GM12872 (cell line): ENCODE results near the gene ANKRD22.

Source experiments
- TF ChIP-seq, protein P1 (sequence below): IDR thresholded peaks from 3 replicates; pipeline ENCODE4 v1.5.1; 2011; ENCODE audit warnings: low read depth, mild to moderate bottlenecking, low read length, moderate library complexity; ENCODE audit not compliant: insufficient read depth

The ANKRD22 gene

DNA sequence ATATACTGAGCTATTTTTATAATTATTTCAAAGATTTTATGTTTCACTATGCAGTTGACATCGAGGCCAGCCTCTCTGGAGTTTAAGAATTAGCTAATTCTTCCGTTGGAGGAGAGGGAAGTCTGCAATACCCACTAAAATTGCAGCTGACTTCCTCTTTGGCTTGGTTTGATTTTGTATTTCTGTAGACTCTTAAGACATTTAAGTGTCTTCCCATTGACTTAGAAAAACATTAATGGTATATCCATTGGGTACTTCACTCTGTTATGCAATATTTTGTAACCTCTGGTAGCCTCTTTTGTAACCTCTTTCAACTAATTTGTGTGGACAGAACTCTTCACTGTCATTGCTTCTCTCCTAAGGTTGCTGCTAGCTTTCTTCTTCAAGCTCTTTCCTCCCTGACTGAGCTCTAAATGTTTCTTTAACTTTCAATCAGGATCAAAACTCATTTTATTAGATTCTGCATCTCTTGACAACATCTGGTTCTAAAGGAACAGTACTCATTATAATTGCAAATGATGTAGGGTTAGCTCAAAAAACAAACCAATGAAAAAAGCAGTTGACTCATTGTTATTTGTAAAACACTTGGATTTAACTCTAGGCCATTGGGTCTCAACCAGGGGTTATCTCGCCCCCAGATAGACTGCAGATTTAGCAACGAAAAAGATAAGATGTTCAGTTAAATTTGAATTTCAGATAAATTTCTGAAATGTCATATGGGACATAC, 1.7 kb upstream of the ANKRD22 start:
- TF ChIP-seq, protein P1, sequence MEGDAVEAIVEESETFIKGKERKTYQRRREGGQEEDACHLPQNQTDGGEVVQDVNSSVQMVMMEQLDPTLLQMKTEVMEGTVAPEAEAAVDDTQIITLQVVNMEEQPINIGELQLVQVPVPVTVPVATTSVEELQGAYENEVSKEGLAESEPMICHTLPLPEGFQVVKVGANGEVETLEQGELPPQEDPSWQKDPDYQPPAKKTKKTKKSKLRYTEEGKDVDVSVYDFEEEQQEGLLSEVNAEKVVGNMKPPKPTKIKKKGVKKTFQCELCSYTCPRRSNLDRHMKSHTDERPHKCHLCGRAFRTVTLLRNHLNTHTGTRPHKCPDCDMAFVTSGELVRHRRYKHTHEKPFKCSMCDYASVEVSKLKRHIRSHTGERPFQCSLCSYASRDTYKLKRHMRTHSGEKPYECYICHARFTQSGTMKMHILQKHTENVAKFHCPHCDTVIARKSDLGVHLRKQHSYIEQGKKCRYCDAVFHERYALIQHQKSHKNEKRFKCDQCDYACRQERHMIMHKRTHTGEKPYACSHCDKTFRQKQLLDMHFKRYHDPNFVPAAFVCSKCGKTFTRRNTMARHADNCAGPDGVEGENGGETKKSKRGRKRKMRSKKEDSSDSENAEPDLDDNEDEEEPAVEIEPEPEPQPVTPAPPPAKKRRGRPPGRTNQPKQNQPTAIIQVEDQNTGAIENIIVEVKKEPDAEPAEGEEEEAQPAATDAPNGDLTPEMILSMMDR = no peak

DNA sequence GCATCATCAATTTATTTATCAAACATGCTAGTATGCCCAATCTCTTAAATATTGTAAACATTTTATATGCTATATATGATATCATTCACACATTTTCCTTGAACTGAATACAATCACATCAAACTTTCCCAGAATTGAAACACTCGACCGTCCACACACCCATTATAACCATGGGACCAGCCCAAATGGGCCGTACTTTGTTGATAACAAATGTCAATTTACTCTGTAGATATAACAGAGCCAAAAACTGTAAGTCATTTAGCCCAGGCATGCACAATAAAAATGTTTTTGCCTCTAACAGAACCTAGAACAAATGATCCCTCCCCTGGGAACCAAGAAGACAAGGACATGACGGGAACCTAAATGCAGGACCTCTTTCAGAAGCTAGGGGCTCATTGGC, 683 bp upstream of the ANKRD22 start:
- TF ChIP-seq, protein P1 = no peak

DNA sequence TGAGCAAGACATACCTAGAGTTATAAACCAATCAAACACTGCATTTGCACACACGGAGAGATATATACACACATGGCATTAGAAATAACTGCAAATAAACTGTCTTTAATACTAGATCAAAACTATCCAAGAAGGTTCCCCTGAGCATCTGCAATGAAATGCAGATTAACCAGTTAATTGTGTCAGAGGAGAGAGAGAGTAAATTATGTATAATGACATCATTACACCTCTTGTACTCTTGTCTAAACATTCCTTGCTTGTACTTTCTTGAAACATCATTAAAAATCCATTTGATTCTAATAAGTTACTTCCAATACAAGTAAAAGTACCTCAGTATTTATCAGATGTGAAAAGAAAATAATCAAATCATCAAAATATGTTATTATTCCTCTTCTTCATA, 932 bp downstream of the ANKRD22 start:
- TF ChIP-seq, protein P1 = no peak

DNA sequence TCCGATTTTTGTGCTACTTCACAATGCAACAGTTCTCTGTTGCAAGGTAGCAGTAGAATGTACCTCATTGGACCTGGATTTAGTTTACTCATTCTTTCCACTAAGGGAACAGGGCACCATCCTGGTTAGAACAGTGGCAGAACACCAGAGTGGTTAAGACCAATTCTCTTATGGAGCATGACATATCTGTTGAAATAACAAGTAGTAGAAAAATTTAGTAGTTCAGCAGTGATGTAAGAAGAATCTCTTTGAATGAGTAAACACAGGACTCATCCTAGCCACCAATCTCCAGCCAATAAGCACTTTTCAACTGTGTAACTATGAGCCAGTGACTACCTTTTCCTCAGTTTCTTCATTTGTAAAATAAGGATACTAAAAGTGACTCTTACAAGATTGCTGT, 2.4 kb downstream of the ANKRD22 start:
- TF ChIP-seq, protein P1 = no peak

DNA sequence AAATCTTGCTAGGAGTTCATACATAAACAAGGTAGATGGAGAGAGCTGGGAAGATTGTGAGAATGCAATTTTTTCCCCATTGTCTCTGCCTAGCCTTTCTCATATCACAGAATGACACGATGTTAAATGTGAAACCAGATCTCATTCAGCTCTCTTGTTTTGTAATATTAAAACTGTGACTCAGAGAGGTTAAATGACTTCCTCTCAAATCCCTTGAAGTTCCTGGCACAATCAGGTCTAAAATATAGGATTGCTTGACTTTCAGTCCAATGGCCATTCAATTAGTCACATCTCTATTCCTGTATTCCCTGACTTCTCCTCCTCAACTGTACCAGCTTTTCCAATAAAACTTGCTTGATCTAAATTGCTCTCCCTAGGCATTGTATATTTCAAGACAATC, 3.1 kb downstream of the ANKRD22 start:
- TF ChIP-seq, protein P1 = no peak

DNA sequence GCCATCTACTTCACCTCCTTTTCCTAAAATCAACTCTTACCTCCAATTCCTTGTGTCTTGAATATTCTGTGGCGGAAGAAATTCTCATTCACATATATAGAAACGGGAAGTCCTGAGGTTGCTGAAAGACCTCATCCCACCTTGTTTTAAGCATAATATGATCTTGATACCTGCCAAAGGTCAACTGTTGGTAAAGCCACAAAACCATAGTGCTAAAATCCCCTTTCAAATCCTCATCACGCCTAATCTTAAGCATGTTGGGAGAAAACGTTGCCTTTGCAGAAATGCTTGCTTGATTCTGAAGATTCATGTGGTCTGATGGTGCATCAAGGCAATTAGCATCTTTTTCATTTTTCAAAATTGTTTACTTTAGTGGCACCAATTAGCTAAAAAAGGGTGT, 8.5 kb downstream of the ANKRD22 start:
- TF ChIP-seq, protein P1 = no peak

DNA sequence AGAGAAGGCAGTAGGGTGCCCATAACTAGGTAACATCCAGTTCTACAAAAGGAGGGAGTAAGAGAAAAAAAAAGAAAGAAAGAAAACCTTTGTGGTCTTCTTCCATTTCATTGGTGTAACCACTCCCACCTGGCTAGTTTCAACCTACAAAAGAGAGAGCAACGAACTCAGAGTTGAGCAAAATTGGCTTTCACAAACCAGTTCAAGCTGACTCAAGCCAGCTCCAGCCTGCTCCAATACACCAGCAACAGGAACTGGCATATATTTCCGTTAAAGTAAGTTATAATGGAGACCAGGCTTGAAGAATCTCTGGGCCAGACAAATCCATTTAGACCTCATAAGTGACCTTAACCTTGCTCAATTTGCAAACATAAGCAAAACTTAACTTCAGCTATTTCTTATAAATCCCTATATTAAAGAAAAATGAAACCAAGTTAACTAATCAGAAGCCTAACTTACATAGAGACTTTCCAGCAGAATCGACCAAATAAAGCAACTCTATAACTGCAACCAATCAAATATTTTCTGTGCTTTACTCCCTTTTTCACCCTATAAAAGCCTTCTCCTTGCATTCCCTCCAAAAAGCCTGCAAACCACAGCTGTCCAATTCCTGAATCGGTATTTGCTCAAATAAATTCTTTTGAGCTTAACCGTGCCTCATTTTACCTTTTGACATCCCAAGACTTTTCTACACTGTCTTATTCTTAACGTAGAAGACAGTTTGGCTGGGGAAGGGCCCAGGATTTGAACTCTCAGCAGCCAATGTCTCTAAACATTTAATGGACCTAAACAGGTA, 10.1 kb downstream of the ANKRD22 start:
- TF ChIP-seq, protein P1 = no peak
